Astrocyte (in vitro differentiated cells and primary cell): Measurements from ENCODE around the gene CPED1. TPM values are rescaled to one million over a fixed set of nuclear protein-coding genes. Genes with fewer than 3 reads are reported as not detected.

ENCODE experiments used
- DNase-seq: peaks from one replicate; pipeline ENCODE4 v3.0.0-alpha.2; 2010; ENCODE audit warnings: low read depth
- FAIRE-seq: peaks from 2 replicates; lab custom pipeline; 2011; peaks lifted over from hg19 to GRCh38; lab: Jason Lieb, UNC
- H2AFZ ChIP-seq: 2 replicates; pipeline ENCODE4 v1.6.0; 2012; ENCODE audit warnings: low read depth, low read length, inconsistent platforms
- H3K27ac ChIP-seq: 2 replicates; pipeline ENCODE4 v1.5.1; 2011; ENCODE audit warnings: low read depth, low read length, inconsistent platforms
- H3K27me3 ChIP-seq: 2 replicates; pipeline ENCODE4 v1.6.0; 2011; ENCODE audit warnings: low read length, inconsistent platforms; ENCODE audit not compliant: insufficient read depth
- H3K36me3 ChIP-seq: 2 replicates; pipeline ENCODE4 v1.5.1; 2011; ENCODE audit warnings: low read length, inconsistent platforms; ENCODE audit not compliant: insufficient read depth
- H3K4me1 ChIP-seq: 2 replicates; pipeline ENCODE4 v1.5.1; 2011; ENCODE audit warnings: low read length, inconsistent platforms; ENCODE audit not compliant: insufficient read depth
- H3K4me2 ChIP-seq: 2 replicates; pipeline ENCODE4 v1.6.0; 2012; ENCODE audit warnings: low read length, inconsistent platforms
- H3K4me3 ChIP-seq: 2 replicates; pipeline ENCODE4 v1.5.1; 2011; ENCODE audit warnings: low read depth, mild to moderate bottlenecking, low read length, inconsistent platforms; ENCODE audit not compliant: insufficient read depth
- H3K79me2 ChIP-seq: 2 replicates; pipeline ENCODE4 v1.6.0; 2012; ENCODE audit warnings: mild to moderate bottlenecking, low read length, inconsistent platforms; ENCODE audit not compliant: insufficient read depth
- H3K9ac ChIP-seq: 2 replicates; pipeline ENCODE4 v1.6.0; 2012; ENCODE audit warnings: mild to moderate bottlenecking, low read length, inconsistent platforms
- H3K9me3 ChIP-seq: 2 replicates; pipeline ENCODE4 v1.5.1; 2012; ENCODE audit warnings: low read depth, mild to moderate bottlenecking, low read length, inconsistent platforms; ENCODE audit not compliant: insufficient read depth
- H4K20me1 ChIP-seq: 2 replicates; pipeline ENCODE4 v1.6.0; 2012; ENCODE audit warnings: low read length, inconsistent platforms; ENCODE audit not compliant: insufficient read depth
- H3K27ac Mint-ChIP-seq: one replicate; pipeline ENCODE4 v1.8.0; 2021; ENCODE audit warnings: mild to moderate bottlenecking, mixed read lengths; ENCODE audit not compliant: unreplicated experiment
- H3K27me3 Mint-ChIP-seq: one replicate; pipeline ENCODE4 v1.8.0; 2021; ENCODE audit warnings: low read depth, mixed read lengths; ENCODE audit not compliant: unreplicated experiment
- H3K36me3 Mint-ChIP-seq: one replicate; pipeline ENCODE4 v1.8.0; 2021; ENCODE audit warnings: low read depth, mixed read lengths; ENCODE audit not compliant: unreplicated experiment
- H3K4me1 Mint-ChIP-seq: one replicate; pipeline ENCODE4 v1.8.0; 2021; ENCODE audit warnings: low read depth, mixed read lengths; ENCODE audit not compliant: unreplicated experiment
- H3K4me3 Mint-ChIP-seq: one replicate; pipeline ENCODE4 v1.8.0; 2021; ENCODE audit warnings: mild to moderate bottlenecking, moderate library complexity, mixed read lengths; ENCODE audit not compliant: unreplicated experiment
- H3K9me3 Mint-ChIP-seq: one replicate; pipeline ENCODE4 v1.8.0; 2021; ENCODE audit warnings: mild to moderate bottlenecking, mixed read lengths; ENCODE audit not compliant: unreplicated experiment
- CTCF ChIP-seq: IDR thresholded peaks from 2 replicates; pipeline ENCODE4 v1.5.1; 2011; ENCODE audit warnings: low read depth, mild to moderate bottlenecking, inconsistent platforms, low read length, moderate library complexity; ENCODE audit not compliant: insufficient read depth
- EZH2 ChIP-seq: IDR thresholded peaks from 2 replicates; pipeline ENCODE4 v1.6.1; 2012; ENCODE audit warnings: mild to moderate bottlenecking, low read length, inconsistent platforms; ENCODE audit not compliant: insufficient read depth
- total RNA-seq: library from RNA; stranded (reverse); gene quantifications from 2 replicates; pipeline ENCODE4 v1.2.1, GENCODE V29; 2021

The CPED1 gene
- total RNA-seq, 1 donor from 2014 or later = 6.1 TPM

- peaks cover 9% of the 10 kb centered on the region for H3K36me3 Mint-ChIP-seq
- Histone ChIP-seq H3K27ac (no peak overlapping the region), H3K4me2 (no peak overlapping the region), H4K20me1 (no peaks in the 10 kb centered on the region), H3K79me2 (no peaks in the 10 kb centered on the region), H3K36me3 (no peaks in the 10 kb centered on the region), H3K27me3 (no peaks in the 10 kb centered on the region), H3K9me3 (no peaks in the 10 kb centered on the region), H3K4me1 (no peaks in the 10 kb centered on the region), H2AFZ (no peak overlapping the region), H3K9ac (no peak overlapping the region), H3K4me3 (no peak overlapping the region)
- no peaks in the 10 kb centered on the region for H3K4me1 Mint-ChIP-seq
- FAIRE-seq = no peak
- H3K27ac Mint-ChIP-seq = no peak overlapping the region
- no peak for DNase-seq
- TF ChIP-seq CTCF (no peak), EZH2 (no peak)
- no peaks in the 10 kb centered on the region for H3K9me3 Mint-ChIP-seq
- no peaks in the 10 kb centered on the region for H3K27me3 Mint-ChIP-seq
- no peak overlapping the region for H3K4me3 Mint-ChIP-seq
Observed at GRCh38 chr7:121344497-121344896, 356.0 kb downstream of the CPED1 start.

Other genes with a start within 250 kb of the CPED1 start
- 9.8 and 13.0 TPM in 2 replicates for gene TSPAN12, start 130.6 kb upstream of the CPED1 start, total RNA-seq
- 6.5 and 8.6 TPM in 2 replicates for gene ING3, start 37.9 kb upstream of the CPED1 start, total RNA-seq